Lower leg skin (tissue), 4 donors: ENCODE data around the gene TRAF3. TPM values are rescaled to one million over a fixed set of nuclear protein-coding genes. Genes with fewer than 3 reads are reported as not detected.

Experiments
- DNase-seq, 2 donors: peaks; one replicate each; pipeline ENCODE4 v3.0.0-alpha.2; 2019; ENCODE audit warnings: low spot score in 2 of 2
- H3K4me3 ChIP-seq: fragments of 200-600 bp; sonication (generic); 2 replicates; pipeline ENCODE4 v1.5.1; 2017; ENCODE audit warnings: mild to moderate bottlenecking, low read depth; ENCODE audit not compliant: poor library complexity, severe bottlenecking
- POLR2A ChIP-seq, 2 donors: fragments of 450-650 bp; IDR thresholded peaks; one replicate each; pipeline ENCODE4 v1.6.1; 2016 to 2017; ENCODE audit warnings: antibody characterized with exemption in 2 of 2, mild to moderate bottlenecking in 1 of 2, moderate library complexity in 1 of 2
- WGBS, 2 donors: methylation state at CpG; one replicate each; pipeline ENCODE4 v1.1.5; 2018; 5-methylcytosine and 5-hydroxymethylcytosine counted together
- intact Hi-C: fragments of 100-400 bp; cut with DNase I; formaldehyde crosslinking; loops from one replicate; pipeline ENCODE4 v1.15.0; 2023; ENCODE audit warnings: low total_unique reads
- total RNA-seq, 4 donors: library from RNA; depleted of rRNA; stranded (reverse); fragments of >200 nt; gene quantifications; one replicate each; pipeline ENCODE4 v1.1.0, GENCODE V29; 2016
- TF ChIP-seq, protein P1 (sequence below), 3 donors: fragments of 450-650 bp; IDR thresholded peaks; one replicate each; pipeline ENCODE4 v1.5.1; 2016; ENCODE audit warnings: antibody characterized with exemption in 3 of 3, mild to moderate bottlenecking in 3 of 3, moderate library complexity in 2 of 3

TRAF3 gene
- total RNA-seq, 4 donors from 2014 or later: 3.0 to 14.4 (median 12.1) TPM

DNA sequence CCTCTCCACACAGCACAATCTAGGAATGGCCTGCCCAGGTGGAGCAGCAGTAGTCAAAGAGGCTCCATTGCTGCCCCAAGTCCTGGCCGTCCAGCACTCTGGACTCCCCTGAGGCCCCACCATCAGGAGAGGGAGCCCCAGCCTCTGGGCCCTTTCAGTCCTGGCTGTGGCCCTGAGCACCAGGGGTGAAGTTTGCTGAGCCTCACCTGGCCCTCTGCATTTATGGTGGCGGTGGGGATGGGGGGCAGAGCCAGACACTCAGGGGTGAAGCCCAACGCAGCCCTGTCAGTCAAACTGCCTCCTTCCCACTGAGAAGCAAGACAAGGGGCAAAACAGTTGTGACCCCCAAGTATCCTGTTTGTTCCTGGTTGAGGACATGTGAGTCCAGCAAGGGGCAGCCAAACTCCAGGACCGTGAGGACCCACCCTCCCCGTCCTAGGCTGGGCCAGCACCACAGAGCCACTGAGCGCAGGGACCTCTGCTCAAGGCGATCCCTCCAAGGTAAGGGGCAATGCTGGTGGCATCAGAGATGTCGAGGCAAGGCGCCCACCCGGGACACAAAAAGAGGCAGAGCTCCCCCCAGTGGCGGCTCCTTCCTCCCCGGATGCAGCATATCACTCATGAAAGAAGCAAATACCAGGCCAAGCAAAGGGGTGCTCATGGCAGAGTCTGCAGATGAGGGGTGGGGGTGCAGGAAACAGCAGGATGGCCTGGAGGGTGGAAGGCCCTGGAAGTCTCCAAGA, 140.4 kb downstream of the TRAF3 start:
- H3K4me3 ChIP-seq: no peak overlapping the region
- TF ChIP-seq POLR2A (IDR thresholded peaks at IDR 0.05): no peak
- TF ChIP-seq, protein P1, sequence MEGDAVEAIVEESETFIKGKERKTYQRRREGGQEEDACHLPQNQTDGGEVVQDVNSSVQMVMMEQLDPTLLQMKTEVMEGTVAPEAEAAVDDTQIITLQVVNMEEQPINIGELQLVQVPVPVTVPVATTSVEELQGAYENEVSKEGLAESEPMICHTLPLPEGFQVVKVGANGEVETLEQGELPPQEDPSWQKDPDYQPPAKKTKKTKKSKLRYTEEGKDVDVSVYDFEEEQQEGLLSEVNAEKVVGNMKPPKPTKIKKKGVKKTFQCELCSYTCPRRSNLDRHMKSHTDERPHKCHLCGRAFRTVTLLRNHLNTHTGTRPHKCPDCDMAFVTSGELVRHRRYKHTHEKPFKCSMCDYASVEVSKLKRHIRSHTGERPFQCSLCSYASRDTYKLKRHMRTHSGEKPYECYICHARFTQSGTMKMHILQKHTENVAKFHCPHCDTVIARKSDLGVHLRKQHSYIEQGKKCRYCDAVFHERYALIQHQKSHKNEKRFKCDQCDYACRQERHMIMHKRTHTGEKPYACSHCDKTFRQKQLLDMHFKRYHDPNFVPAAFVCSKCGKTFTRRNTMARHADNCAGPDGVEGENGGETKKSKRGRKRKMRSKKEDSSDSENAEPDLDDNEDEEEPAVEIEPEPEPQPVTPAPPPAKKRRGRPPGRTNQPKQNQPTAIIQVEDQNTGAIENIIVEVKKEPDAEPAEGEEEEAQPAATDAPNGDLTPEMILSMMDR (IDR thresholded peaks at IDR 0.05): no peak
- DNase-seq: no peak
- WGBS, 2 donors: 35 to 42% methylated on average over 11 to 12 of the region's 12 CpGs
- intact Hi-C loops: loop anchor here (10.0 kb wide), 1 partner anchor 303 kb away; no protein-coding TSS in a partner anchor

- no peak overlapping the region for H3K4me3 ChIP-seq
- TF ChIP-seq, protein P1 (IDR thresholded peaks at IDR 0.05): no peak
- 51 to 53% methylated on average over 2 of the region's 2 CpGs for WGBS, 2 donors
- no peak for DNase-seq
- intact Hi-C loops: loop anchor here (10.0 kb wide), 1 partner anchor 304 kb away; no protein-coding TSS in a partner anchor
Measured at GRCh38 chr14:102918438-102918837, 141.2 kb downstream of the TRAF3 start.

DNA sequence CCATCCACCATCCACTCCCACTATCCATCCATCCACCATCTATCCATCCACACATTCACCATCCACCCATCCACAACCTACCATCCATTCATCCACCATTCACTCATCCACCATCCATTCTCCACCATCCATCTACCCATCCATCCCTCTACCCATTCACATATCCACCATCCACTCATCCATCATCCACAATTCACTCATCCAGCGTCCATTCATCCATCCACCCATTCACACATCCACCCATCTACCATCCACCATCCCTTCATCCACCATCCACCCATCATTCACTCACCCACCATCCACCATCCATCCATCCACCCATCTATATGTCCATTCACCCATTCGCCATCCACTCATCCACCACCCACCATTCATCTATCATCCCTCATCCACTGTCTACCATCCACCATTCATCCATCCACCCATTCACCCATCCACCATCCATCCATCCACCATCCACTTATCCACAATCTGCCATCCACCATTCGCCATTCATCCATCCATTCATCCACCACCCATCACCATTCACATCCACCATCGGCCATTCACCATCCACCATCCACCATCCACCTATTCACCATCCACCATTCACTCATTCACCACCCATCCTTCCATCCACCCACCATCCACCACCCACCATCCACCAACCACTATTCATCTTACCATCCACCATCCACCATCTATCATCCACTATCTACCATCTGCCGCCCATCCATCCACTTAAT, 143.2 kb downstream of the TRAF3 start:
- H3K4me3 ChIP-seq: no peak overlapping the region
- DNase-seq: no peak
- WGBS, 2 donors: 95 to 97% methylated on average over 5 of the region's 5 CpGs
- intact Hi-C loops: no loop called here
- no peak for TF ChIP-seq POLR2A (IDR thresholded peaks at IDR 0.05)
- TF ChIP-seq, protein P1 (IDR thresholded peaks at IDR 0.05): no peak

DNA sequence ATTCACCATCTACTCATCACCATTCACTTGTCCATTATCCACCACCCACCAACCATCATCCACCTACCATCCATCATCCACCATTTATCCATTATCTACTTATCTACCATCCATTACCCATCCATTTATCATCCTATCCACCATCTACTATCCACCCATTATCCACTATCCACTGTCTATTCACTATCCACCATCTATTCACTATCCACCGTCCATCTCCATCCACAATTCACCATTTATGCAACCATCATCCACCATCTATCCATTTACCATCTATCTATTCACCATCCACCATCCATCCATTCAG, 143.7 kb downstream of the TRAF3 start:
- DNase-seq: no peak
- H3K4me3 ChIP-seq: no peak overlapping the region
- WGBS, 2 donors: 98 to 100% methylated on average over 1 of the region's 1 CpG
- intact Hi-C loops: no loop called here
- TF ChIP-seq, protein P1 (IDR thresholded peaks at IDR 0.05): no peak
- TF ChIP-seq POLR2A (IDR thresholded peaks at IDR 0.05): no peak

DNA sequence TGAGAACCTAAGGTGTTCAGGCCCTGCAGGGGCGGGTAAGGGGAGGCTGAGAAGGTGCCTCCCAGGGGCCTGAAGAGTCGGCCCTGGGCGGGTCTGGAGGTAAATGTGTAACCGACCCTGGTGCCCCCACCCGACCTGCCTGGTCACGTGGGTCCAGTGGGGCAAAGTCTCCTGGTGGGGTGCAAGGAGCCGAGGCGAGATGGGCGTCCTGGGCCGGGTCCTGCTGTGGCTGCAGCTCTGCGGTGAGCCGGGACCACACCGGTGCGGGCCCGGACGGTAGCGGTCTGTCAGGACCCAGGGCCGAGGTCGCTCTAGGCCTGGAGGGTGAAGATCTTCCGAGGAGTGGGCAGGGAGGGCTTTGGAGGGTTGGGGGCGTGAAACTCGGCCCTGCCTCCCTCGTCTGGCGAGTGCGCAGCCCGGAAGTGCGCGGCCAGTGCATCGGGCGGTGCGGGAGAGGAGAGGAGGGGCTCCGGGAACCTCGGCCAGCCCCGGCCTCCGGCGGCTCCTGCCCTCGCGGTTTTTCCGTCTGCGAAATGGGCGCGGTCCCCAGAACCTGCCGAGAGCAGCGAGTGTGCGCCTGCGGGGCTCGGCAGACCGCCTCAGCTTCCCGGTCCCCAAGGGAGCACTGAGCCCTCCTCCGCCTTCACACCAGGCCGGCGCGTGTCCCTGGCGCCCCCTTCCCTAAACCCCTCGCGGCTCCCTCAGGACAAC, 145.4 kb downstream of the TRAF3 start, which contains the start of gene AMN:
Gene AMN, plus strand, starts transcription at position 174 of the 711 bp plus-strand sequence. Its CDS starts 26 bp downstream, at position 200.
- intact Hi-C loops: no loop called here
- no peak for TF ChIP-seq POLR2A (IDR thresholded peaks at IDR 0.05)
- TF ChIP-seq, protein P1 (IDR thresholded peaks at IDR 0.05): no peak
- no peak for DNase-seq
- H3K4me3 ChIP-seq: no peak within 1 kb of the TSS
- 6 to 11% methylated on average over 34 to 35 of the region's 56 CpGs for WGBS, 2 donors
